Kidney epithelial cell (primary cell): ENCODE measurements around the gene SCML2. TPM values are rescaled to one million over a fixed set of nuclear protein-coding genes. Genes with fewer than 3 reads are reported as not detected.
"Not testable (repeated sequence)": the region's sequence is repeated elsewhere in the genome, so short reads cannot be mapped to it uniquely, and the experiment has no call there.

Experiments
- DNase-seq: peaks from one replicate; pipeline ENCODE4 v3.0.0-alpha.2; 2010; ENCODE audit warnings: low read depth
- H3K27me3 ChIP-seq: 2 replicates; pipeline ENCODE4 v1.6.0; 2011; ENCODE audit warnings: low read length; ENCODE audit not compliant: control insufficient read depth, insufficient read depth
- H3K36me3 ChIP-seq: 2 replicates; pipeline ENCODE4 v1.5.1; 2011; ENCODE audit warnings: low read length; ENCODE audit not compliant: control insufficient read depth, insufficient read depth
- H3K4me3 ChIP-seq: 2 replicates; pipeline ENCODE4 v1.5.1; 2011; ENCODE audit warnings: low read depth, mild to moderate bottlenecking, control low read depth, low read length
- CTCF ChIP-seq: IDR thresholded peaks from 2 replicates; pipeline ENCODE4 v1.5.1; 2011; ENCODE audit warnings: mild to moderate bottlenecking, moderate library complexity, low read length, control low read depth, inconsistent platforms; ENCODE audit not compliant: insufficient read depth, poor library complexity, severe bottlenecking
- total RNA-seq: library from RNA; depleted of rRNA; stranded (reverse); fragments of >200 nt; gene quantifications from 2 replicates; pipeline ENCODE4 v1.2.3, GENCODE V29; 2015

SCML2 gene
- total RNA-seq, 1 donor from 2014 or later = 1.5 TPM

GRCh38 chrX:18255059-18255458 lies 99.4 kb downstream of the SCML2 start:
- no peaks in the 10 kb centered on the region for H3K27me3 ChIP-seq
- no peak for TF ChIP-seq CTCF

GRCh38 chrX:18252644-18253359 lies 101.7 kb downstream of the SCML2 start:
- TF ChIP-seq CTCF = no peak

More at GRCh38 chrX:18255059-18255458, 99.4 kb downstream of the SCML2 start:
- H3K36me3 ChIP-seq = no peaks in the 10 kb centered on the region
- no peak overlapping the region for H3K4me3 ChIP-seq
- no peak for DNase-seq

GRCh38 chrX:18229646-18230045 lies 124.8 kb downstream of the SCML2 start:
- not testable (repeated sequence) for DNase-seq, H3K4me3 ChIP-seq, H3K36me3 ChIP-seq, H3K27me3 ChIP-seq

More at GRCh38 chrX:18252644-18253359, 101.7 kb downstream of the SCML2 start:
- H3K36me3 ChIP-seq = no peaks in the 10 kb centered on the region
- no peaks in the 10 kb centered on the region for H3K27me3 ChIP-seq
- DNase-seq = no peak
- no peak overlapping the region for H3K4me3 ChIP-seq

GRCh38 chrX:18228069-18228468 lies 126.4 kb downstream of the SCML2 start:
- Histone ChIP-seq H3K4me3 (no peak overlapping the region), H3K36me3 (no peaks in the 10 kb centered on the region), H3K27me3 (no peaks in the 10 kb centered on the region)
- DNase-seq = no peak
- TF ChIP-seq CTCF = no peak

- Histone ChIP-seq H3K27me3 (no peaks in the 10 kb centered on the region), H3K4me3 (no peak overlapping the region), H3K36me3 (no peaks in the 10 kb centered on the region)
- no peak for DNase-seq
- no peak for TF ChIP-seq CTCF
Measured at GRCh38 chrX:18227458-18227857, 127.0 kb downstream of the SCML2 start.

- DNase-seq = no peak
- no peak for TF ChIP-seq CTCF
- H3K4me3 ChIP-seq = no peak within 1 kb of the TSS
- no peaks in the 10 kb centered on the region for H3K27me3 ChIP-seq
- H3K36me3 ChIP-seq = no peaks in the 10 kb centered on the region
Measured at GRCh38 chrX:18220786-18221185, 133.7 kb downstream of the SCML2 start, which contains the start of gene BEND2. BEND2 (minus strand) TSS chrX:18220886; CDS start chrX:18220750, 136 bp downstream.
